Measurements from ENCODE around the gene HYOU1. TPM values are rescaled to one million over a fixed set of nuclear protein-coding genes. Genes with fewer than 3 reads are reported as not detected.

HYOU1 gene
- total and polyA plus RNA-seq, 2 of the 8 experiments (the other 6 are each of a cell fraction or from before 2014, with no cell fraction given): 239 to 295 TPM

DNA sequence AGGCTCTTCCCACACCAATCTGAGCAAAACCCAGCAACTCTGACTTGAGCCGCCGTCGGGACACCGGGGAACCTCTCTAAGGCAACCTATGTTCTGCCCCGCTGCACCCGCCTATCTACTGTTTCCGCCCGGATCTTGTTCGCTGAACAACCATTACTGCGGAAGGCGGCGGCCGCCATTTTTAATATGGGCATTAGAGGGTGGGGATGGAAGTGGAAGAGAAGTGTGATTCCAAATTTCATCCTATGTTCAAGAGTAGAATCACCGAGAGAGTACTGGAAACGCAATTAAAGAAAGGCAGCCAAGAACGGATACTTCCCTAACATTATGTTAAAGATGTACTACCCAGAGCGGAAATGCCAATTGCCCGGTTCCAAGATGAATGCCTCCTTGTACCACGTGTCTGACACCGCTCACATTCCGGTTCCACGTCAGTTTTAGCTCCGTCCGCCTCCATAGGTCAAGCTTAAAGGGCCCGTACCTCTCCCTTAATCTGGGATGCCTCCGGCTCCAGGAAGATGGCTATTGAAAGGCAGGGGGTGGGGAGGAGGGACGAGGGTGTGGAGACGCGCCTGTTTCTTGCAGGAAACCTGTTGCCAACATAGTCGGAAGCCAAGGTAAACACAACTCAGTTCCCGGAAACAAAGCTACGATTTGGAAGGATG lies 44.9 kb upstream of the HYOU1 start, which contains the start of gene DPAGT1 (continued):
- TF ChIP-seq RNF2 (IDR thresholded peaks at IDR 0.05; ENCODE audit: borderline replicate concordance, low read depth, low read length, missing control alignments, poor library complexity, severe bottlenecking) (no peak), POU5F1 (IDR thresholded peaks at IDR 0.05; ENCODE audit: low read depth, low read length) (no peak)

Data from H1 (cell line).